GM12865 (cell line): ENCODE measurements around the gene ADPRS.

Source experiments
- DNase-seq: peaks from one replicate; pipeline ENCODE4 v3.0.0; 2010; ENCODE audit warnings: low read depth
- H3K4me3 ChIP-seq: 2 replicates; pipeline ENCODE4 v1.5.1; 2011; ENCODE audit warnings: mild to moderate bottlenecking, low read depth, low read length, control low read depth
- CTCF ChIP-seq: IDR thresholded peaks from 2 replicates; pipeline ENCODE4 v1.5.1; 2011; ENCODE audit warnings: low read length, control low read depth, low read depth, inconsistent platforms; ENCODE audit not compliant: insufficient read depth; ENCODE audit errors: missing control alignments

Gene ADPRS

GRCh38 chr1:36132029-36132428 is 43.3 kb downstream of the ADPRS start:
- no peak overlapping the region for H3K4me3 ChIP-seq
- DNase-seq = no peak
- TF ChIP-seq CTCF = no peak

- no peak overlapping the region for H3K4me3 ChIP-seq
- TF ChIP-seq CTCF = no peak
- no peak for DNase-seq
These were observed 44.8 kb downstream of the ADPRS start for GRCh38 chr1:36133484-36133883.

- no peak for TF ChIP-seq CTCF
- H3K4me3 ChIP-seq = no peak overlapping the region
- no peak for DNase-seq
These were observed 45.3 kb downstream of the ADPRS start for GRCh38 chr1:36134031-36134430.

- peak; percentile 62 for TF ChIP-seq CTCF
- peak; percentile 50 for DNase-seq
- H3K4me3 ChIP-seq = no peak overlapping the region
These were observed 46.0 kb downstream of the ADPRS start for GRCh38 chr1:36134505-36135329.

- no peak for DNase-seq
- no peak overlapping the region for H3K4me3 ChIP-seq
- TF ChIP-seq CTCF = no peak
These were observed 46.6 kb downstream of the ADPRS start for GRCh38 chr1:36135330-36135667.

GRCh38 chr1:36135796-36136195 is 47.1 kb downstream of the ADPRS start:
- no peak for DNase-seq
- TF ChIP-seq CTCF = no peak
- no peak overlapping the region for H3K4me3 ChIP-seq

- H3K4me3 ChIP-seq = no peak overlapping the region
- DNase-seq = no peak
- TF ChIP-seq CTCF = no peak
These were observed 47.8 kb downstream of the ADPRS start for GRCh38 chr1:36136535-36136934.
